RWPE2 (cell line): ENCODE measurements around the gene UBE2E2.

Source experiments
- ATAC-seq: fragments of 200-7000 bp; cut with Tn5 transposase; 3 replicates; pipeline ENCODE4 v1.9.1; 2021; ENCODE audit warnings: low read depth
- DNase-seq: peaks from one replicate; pipeline ENCODE4 v3.0.0-alpha.2; 2020; ENCODE audit warnings: low spot score
- H3K27ac ChIP-seq: fragments of 450-650 bp; 2 replicates; pipeline ENCODE4 v1.5.1; 2017; ENCODE audit warnings: mild to moderate bottlenecking; ENCODE audit not compliant: poor library complexity, severe bottlenecking
- H3K27me3 ChIP-seq: fragments of 250-450 bp; sonication (Bioruptor Pico); 2 replicates; pipeline ENCODE4 v1.5.1; 2021; ENCODE audit warnings: mild to moderate bottlenecking, moderate library complexity; ENCODE audit not compliant: insufficient read depth, poor library complexity, severe bottlenecking
- H3K36me3 ChIP-seq: fragments of 250-450 bp; sonication (Bioruptor Pico); 2 replicates; pipeline ENCODE4 v1.5.1; 2020; ENCODE audit warnings: low read depth, mild to moderate bottlenecking, moderate library complexity
- H3K4me1 ChIP-seq: fragments of 250-450 bp; sonication (Bioruptor Pico); 2 replicates; pipeline ENCODE4 v1.5.1; 2021; ENCODE audit warnings: mild to moderate bottlenecking, moderate library complexity; ENCODE audit not compliant: insufficient read depth, poor library complexity, severe bottlenecking
- H3K4me3 ChIP-seq: fragments of 250-450 bp; sonication (Bioruptor Pico); 2 replicates; pipeline ENCODE4 v1.5.1; 2021; ENCODE audit warnings: mild to moderate bottlenecking, moderate library complexity; ENCODE audit not compliant: severe bottlenecking
- H3K9me3 ChIP-seq: fragments of 250-450 bp; sonication (Bioruptor Pico); 2 replicates; pipeline ENCODE4 v1.5.1; 2021; ENCODE audit warnings: mild to moderate bottlenecking, moderate library complexity; ENCODE audit not compliant: severe bottlenecking
- CTCF ChIP-seq: fragments of 450-650 bp; IDR thresholded peaks from one replicate; pipeline ENCODE4 v1.5.1; 2017; ENCODE audit warnings: mild to moderate bottlenecking, moderate library complexity; ENCODE audit not compliant: poor library complexity, severe bottlenecking

Gene UBE2E2

GRCh38 chr3:23583980-23584740 is 381.0 kb downstream of the UBE2E2 start:
- Histone ChIP-seq H3K27ac (no peak overlapping the region), H3K27me3 (no peaks in the 10 kb centered on the region), H3K36me3 (no peaks in the 10 kb centered on the region), H3K4me1 (peaks cover 12% of the 10 kb centered on the region), H3K9me3 (no peaks in the 10 kb centered on the region), H3K4me3 (no peak overlapping the region)
- no peak for DNase-seq
- no peak for TF ChIP-seq CTCF
- no peak for ATAC-seq

DNA sequence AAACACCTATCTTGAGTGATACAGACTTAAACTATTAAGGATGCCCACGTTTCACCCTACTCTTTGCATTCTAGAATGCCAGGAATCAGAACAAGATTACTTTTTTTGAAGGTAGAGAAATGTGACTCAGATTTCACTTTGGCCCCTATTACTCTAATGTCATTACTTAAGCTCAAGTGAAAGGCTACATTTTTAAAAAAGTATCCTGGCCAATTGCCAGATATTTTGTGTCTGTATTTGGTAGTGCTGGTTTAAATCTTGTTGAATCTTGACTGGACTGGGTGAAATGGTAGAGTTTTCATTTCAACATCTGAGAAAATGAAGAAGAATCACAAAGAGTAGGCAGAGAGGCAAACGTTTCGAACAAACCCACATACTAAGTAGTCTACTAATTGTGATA is 384.4 kb downstream of the UBE2E2 start:
- H3K4me3 ChIP-seq, result no peak overlapping the region
- H3K27ac ChIP-seq, result no peak overlapping the region
- no peaks in the 10 kb centered on the region for H3K27me3 ChIP-seq
- no peaks in the 10 kb centered on the region for H3K9me3 ChIP-seq
- no peak for TF ChIP-seq CTCF
- H3K36me3 ChIP-seq, result no peaks in the 10 kb centered on the region
- H3K4me1 ChIP-seq, result no peaks in the 10 kb centered on the region
- ATAC-seq, result no peak
- DNase-seq, result no peak

GRCh38 chr3:23588547-23588946 is 385.4 kb downstream of the UBE2E2 start:
- Histone ChIP-seq H3K36me3 (no peaks in the 10 kb centered on the region), H3K27ac (no peak overlapping the region), H3K4me3 (no peak overlapping the region), H3K27me3 (no peaks in the 10 kb centered on the region), H3K9me3 (no peaks in the 10 kb centered on the region), H3K4me1 (no peaks in the 10 kb centered on the region)
- DNase-seq, result no peak
- no peak for ATAC-seq
- TF ChIP-seq CTCF, result no peak

GRCh38 chr3:23589602-23590001 is 386.5 kb downstream of the UBE2E2 start:
- Histone ChIP-seq H3K27ac (no peak overlapping the region), H3K4me1 (no peaks in the 10 kb centered on the region), H3K9me3 (no peaks in the 10 kb centered on the region), H3K4me3 (no peak overlapping the region), H3K27me3 (no peaks in the 10 kb centered on the region), H3K36me3 (no peaks in the 10 kb centered on the region)
- no peak for DNase-seq
- no peak for TF ChIP-seq CTCF
- no peak for ATAC-seq

GRCh38 chr3:23590424-23591273 is 387.5 kb downstream of the UBE2E2 start:
- TF ChIP-seq CTCF, result no peak
- no peak for ATAC-seq
- H3K9me3 ChIP-seq, result no peaks in the 10 kb centered on the region
- no peaks in the 10 kb centered on the region for H3K27me3 ChIP-seq
- H3K4me3 ChIP-seq, result no peak overlapping the region
- DNase-seq, result no peak
- H3K27ac ChIP-seq, result no peak overlapping the region
- H3K4me1 ChIP-seq, result no peaks in the 10 kb centered on the region
- no peaks in the 10 kb centered on the region for H3K36me3 ChIP-seq
